Esophagus squamous epithelium (tissue), 4 donors: ENCODE measurements around the gene DPYSL4.

Experiments
- POLR2A ChIP-seq, 4 donors: fragments of 450-650 bp; IDR thresholded peaks; one replicate each; pipeline ENCODE4 v1.6.1; 2017; ENCODE audit warnings: antibody characterized with exemption in 4 of 4, mild to moderate bottlenecking in 4 of 4, moderate library complexity in 3 of 4
- TF ChIP-seq, protein P1 (sequence below), 6 experiments: fragments of 450-650 bp in 4 of 6; fragments of 200-600 bp in 2 of 6; sonication (generic) in 2 of 6; IDR thresholded peaks; one replicate each; pipeline ENCODE4 v1.5.1; 2016 to 2019; ENCODE audit warnings: antibody characterized with exemption in 6 of 6, mild to moderate bottlenecking in 4 of 6, moderate library complexity in 4 of 6

DNA sequence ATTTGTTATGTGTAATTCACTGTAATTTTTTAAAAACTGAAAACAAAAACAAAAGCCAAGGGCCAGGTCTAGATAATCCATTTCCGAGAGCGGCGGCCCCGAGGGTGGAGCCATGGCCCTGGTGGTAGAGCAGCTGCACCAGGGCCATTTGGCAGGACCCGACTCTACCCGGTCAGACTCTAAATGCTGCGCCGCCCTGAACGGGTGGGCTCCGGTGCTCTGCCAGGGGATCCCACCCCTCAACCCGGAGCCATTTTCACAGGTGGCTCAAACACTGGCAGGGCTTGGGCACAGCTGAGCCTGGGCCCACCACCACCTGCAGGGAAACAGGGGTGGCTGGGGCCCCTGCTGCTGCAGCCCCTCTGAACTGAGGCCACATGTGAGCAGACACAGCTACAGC, 56.9 kb downstream of the DPYSL4 start:
- TF ChIP-seq, protein P1, sequence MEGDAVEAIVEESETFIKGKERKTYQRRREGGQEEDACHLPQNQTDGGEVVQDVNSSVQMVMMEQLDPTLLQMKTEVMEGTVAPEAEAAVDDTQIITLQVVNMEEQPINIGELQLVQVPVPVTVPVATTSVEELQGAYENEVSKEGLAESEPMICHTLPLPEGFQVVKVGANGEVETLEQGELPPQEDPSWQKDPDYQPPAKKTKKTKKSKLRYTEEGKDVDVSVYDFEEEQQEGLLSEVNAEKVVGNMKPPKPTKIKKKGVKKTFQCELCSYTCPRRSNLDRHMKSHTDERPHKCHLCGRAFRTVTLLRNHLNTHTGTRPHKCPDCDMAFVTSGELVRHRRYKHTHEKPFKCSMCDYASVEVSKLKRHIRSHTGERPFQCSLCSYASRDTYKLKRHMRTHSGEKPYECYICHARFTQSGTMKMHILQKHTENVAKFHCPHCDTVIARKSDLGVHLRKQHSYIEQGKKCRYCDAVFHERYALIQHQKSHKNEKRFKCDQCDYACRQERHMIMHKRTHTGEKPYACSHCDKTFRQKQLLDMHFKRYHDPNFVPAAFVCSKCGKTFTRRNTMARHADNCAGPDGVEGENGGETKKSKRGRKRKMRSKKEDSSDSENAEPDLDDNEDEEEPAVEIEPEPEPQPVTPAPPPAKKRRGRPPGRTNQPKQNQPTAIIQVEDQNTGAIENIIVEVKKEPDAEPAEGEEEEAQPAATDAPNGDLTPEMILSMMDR (IDR thresholded peaks at IDR 0.05) = no peak
- TF ChIP-seq POLR2A (IDR thresholded peaks at IDR 0.05) = no peak
